GM19240 (cell line): ENCODE results near the gene BACH2.

Experiments
- DNase-seq: peaks from one replicate; pipeline ENCODE4 v3.0.0; 2011; ENCODE audit warnings: low spot score; ENCODE audit not compliant: insufficient read length

BACH2 gene

DNA sequence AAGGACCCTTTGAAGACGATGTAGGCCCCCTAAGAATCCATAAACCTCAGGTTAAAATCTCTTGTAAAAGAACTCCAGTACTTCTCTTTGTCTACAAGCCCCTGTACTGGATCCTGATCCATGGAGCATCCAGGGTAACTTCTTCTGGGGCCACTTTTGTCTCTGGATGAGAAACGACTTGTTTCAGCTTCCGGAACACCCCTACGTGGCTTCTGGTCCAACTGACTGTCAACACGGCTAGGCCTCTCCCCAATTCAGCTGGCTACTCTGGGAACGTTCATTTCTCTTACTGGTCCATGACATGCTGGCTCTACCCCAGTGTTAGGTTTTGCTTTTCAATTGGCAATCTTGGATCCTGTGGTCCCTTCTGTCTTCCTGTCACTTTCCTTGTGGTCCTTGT, 198.0 kb downstream of the BACH2 start:
- no peak for DNase-seq

DNA sequence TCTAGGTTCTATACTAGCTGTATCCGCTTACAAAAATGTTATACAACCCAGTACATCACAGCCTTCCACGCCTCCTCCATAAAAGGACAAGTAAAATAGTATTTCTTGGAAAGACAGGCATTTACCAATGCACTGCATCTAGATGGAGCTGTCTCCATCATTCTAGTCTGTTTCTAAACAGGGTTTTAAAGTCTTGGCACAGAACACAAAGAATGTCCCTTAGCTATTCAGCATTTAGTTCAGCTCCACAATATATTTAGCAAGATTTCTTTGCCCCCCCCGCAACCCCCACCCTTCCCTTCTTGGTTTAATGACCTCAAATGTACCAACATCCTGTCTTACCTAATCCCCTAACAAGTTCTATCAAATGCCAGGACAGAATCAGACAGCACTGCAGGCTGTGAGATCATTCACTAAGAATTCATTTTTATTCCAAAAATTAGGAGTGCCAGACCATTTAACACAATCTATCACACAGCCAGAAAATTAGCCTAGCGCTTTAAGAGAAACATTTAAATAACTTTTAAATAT, 198.6 kb downstream of the BACH2 start:
- DNase-seq, result no peak

DNA sequence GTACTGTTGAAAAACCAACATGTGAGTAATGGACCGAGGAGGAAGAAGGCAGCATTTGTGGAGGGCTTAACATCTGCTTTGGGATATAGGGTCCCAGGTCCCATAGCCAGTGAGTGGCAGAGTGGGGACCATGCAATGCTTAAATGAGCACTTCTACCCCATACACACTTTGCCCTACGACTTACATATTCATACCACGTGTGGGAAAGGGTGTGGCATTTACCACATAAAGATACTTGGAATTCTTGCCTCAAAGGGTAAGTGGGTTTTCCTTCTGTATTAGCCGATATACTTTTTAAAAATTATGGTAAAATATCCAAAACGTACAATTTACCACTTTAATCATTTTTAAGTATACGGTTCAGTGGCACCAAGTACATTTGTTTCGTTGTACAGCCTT, 199.3 kb downstream of the BACH2 start:
- DNase-seq, result no peak

GRCh38 chr6:90096818-90097217, 199.8 kb downstream of the BACH2 start:
- DNase-seq, result no peak

- no peak for DNase-seq
Measured at GRCh38 chr6:90095788-90096187, 200.9 kb downstream of the BACH2 start.

- DNase-seq, result no peak
Measured at GRCh38 chr6:90095145-90095544, 201.5 kb downstream of the BACH2 start.

DNA sequence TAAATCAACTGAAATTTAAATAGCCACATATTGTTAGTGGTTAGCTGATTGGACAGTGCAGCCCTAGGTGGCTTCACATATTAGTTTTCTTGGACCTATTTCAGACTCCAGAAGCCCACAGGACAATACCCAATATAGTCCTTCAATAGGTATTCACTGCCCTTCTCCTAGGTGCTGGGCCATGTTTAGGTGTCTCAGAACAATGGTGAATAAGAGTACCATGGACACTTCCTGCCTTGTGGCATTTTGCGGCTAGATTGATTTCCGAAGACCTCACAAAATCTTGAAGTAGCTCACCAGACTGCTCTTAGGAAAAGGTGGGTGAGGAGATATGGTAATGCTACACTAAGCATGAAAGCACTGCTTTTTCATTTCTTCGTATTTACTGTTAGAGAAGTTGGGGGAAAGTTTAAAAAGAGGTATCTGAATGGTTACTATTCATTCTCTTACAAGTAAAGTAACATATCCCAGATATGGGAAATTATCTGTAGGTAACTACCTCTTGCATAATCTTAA, 203.0 kb downstream of the BACH2 start:
- DNase-seq, result no peak

DNA sequence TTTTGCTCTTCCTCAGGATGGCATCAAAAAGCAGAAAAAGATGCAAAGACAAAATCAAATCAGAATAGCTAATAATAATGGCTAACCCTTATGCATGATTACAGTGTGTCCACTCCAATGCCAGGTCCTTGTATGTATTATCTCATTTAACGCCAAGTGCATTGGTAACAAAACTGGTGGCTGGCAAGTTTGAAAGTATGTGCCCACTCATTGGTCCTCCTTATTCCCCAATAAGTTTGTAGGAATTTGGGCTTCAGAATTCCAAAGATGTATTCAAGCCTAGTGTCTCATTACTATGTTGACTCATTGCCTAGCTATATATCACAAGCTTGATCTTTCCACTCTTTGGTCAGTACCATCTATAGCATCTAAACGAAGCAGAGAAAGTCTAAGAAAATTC, 205.8 kb downstream of the BACH2 start:
- DNase-seq, result no peak

DNA sequence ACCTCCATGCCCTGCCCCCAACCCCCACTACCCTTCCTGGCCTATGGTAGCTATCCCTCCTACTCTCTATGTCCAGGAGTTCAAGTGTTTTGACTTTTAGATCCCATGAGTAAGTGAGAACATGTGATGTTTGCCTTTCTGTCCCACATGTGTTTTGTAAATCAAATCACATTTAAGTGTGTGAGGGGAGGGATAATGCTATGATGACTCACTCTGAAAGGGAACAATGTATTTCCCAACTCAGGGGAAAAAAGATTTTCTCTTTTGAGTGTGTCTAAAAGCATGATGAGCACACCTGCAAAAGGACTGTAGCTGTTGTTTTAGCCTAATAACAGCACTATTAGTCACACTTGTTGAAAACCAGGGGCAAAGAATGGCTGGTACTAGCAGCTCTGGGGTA, 208.6 kb downstream of the BACH2 start:
- no peak for DNase-seq

GRCh38 chr6:90087106-90087833, 209.4 kb downstream of the BACH2 start:
- DNase-seq, result no peak

DNA sequence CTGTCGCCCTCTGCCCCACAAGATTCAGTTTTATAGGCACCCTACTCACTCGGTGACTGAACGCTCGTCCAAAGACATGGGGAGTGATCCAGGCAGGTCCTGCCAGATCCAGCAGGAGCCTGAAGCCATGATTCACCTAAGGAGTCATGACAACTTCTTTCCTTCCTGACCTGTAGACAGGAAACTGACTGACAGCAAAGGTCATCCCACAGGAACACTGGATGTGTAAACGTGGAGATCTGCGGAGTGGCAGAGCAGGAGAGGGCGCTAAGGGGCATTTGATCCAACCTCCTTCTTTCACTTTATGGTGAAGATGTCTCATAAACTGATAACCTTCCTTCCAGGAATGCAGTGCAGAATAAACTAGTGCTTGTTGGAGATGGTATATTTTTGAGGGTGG, 210.1 kb downstream of the BACH2 start:
- DNase-seq, result no peak

- DNase-seq, result no peak
Measured at GRCh38 chr6:90083891-90084290, 212.8 kb downstream of the BACH2 start.

DNA sequence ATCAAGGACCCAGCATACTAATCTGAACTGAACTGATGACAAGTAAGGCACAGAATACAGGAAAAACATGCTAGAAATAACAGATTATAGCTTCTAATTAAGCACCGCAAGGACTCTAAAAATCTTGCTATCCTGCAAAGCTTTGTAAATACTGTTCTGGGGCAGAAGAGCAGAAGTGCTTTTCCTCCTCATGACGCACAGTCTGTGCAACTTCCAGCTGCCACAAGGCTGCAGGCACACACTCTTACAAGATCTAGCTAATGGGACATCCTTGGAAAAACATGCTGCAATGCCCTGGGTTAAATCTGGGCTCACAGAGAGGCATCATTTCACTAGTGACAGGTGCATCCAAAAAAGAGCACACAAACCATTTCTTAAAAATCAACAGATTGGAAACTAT, 213.8 kb downstream of the BACH2 start:
- DNase-seq, result no peak

- peak; percentile 20 for DNase-seq
Measured at GRCh38 chr6:90080876-90081481, 215.7 kb downstream of the BACH2 start.

DNA sequence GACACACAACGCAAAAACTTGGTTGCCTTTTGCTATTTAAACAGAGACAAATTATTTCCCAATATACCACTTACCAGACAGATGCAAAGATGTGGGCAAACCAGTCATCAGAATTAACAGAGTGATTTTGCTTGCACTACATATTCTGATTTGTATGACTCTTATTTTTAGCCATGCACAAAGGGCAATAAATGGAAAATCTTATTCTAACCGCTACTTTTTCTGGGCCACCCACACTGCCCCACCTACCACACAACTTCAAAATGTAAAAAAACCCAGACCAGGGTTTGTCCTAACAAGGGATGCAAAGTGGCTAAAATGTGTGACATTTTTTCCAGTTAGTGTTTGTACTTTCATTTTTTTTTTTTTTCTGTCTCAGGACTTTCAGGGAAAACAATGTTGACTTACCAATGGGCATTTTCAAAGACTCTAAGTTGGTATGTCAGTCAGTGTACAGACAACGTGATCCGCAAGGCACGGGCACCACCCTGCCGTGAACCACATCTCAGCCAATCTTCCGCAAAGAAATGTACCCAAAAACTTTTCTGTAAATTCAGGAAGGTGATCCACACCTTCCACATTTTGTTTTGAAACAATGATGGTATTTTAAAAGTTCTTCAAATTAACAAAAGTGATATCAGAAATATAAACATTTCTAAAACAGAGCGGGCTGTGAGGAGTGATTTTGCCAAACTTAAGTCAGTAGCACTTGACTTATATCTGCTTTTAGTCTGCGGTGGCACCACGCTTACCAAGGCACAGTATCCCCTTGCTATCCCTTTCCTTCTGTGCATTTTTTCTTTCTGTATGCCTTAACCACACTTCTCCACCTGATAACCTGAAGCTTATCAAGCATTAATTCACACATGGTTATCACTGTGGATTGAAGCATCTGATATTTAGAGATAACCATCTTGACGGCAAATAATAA, 216.8 kb downstream of the BACH2 start:
- DNase-seq, result no peak

DNA sequence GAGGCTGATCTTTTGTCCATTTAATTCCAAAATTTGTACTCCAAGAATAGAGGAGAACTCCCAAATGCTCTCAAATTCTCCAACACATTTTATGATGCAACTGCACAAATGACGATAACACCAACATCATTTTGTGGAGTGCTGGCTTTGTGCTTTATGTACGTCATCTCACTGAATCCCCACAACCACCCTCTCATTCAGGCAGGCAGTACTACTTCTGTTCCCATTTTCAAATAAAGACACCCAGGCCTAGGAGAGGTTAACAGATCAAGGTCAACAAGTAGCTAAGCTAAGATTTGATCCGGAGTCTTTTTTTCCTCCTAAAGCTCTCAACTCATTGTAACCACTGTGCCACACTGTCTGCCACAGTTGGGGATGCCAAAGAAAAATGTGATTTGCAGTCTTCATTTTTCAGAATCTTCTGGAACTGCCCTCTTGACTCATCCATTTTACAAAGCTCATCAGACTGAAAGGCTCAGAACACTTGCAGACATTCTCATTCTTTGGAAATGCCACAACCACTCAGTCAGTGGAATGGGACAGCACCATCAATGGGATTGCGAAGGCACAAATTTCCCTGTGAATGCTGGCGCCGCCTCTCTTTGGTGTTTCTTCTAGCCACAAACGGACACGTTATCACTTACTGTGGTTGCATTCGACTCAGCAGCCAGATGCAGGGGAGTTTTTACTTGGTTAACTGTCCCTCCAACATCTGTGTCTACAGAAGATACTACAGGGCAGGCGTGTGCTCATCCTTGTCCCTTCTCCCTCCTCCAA, 217.9 kb downstream of the BACH2 start:
- DNase-seq, result no peak

GRCh38 chr6:90076511-90077415, 219.9 kb downstream of the BACH2 start:
- DNase-seq, result no peak

- no peak for DNase-seq
Measured at GRCh38 chr6:90074161-90074850, 222.3 kb downstream of the BACH2 start.

DNA sequence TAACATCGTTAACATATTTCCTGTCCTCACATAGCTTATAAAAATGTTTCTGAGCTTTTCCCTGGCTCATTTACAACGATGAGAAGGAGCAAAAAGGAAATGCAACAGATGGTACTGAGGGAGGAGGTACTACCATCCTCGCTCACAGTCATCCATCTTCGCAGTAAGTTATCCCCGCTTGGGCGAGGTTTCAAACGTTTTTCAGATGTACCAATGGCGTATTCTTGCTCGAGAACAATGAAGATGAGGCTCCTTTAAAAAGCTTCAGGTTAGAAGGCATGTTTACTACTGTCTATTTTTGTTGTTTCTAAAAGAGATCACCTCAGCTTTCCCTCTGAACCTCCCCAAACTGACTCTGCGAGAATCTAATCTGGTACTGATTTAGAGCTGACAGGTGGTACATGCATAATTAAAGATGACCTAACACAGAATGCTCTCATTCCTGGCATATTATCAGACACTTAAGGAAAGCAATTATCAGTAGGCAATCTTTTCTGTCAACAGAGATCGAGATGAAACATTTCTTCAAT, 223.6 kb downstream of the BACH2 start:
- no peak for DNase-seq
